Right lobe of liver (tissue), 6 donors: ENCODE data around the gene CAPS. TPM values are rescaled to one million over a fixed set of nuclear protein-coding genes. Genes with fewer than 3 reads are reported as not detected.
A peak's percentile ranks its signal among the peaks of the same experiment; 100 is the strongest.

Experiments used
- ATAC-seq, 4 donors: fragments of 200-7000 bp; cut with Tn5 transposase; one replicate each; pipeline ENCODE4 v1.9.1; 2020; ENCODE audit warnings: mild to moderate bottlenecking in 4 of 4, moderate library complexity in 4 of 4
- DNase-seq, 3 donors: peaks; one replicate each; pipeline ENCODE4 v3.0.0-alpha.2; 2020
- H3K27ac ChIP-seq, 3 donors: fragments of 200-600 bp; one replicate each; pipeline ENCODE4 v1.8.0; 2022
- H3K27me3 ChIP-seq, 2 donors: fragments of 200-600 bp; one replicate each; pipeline ENCODE4 v1.8.0; 2022
- H3K36me3 ChIP-seq, 4 donors: fragments of 200-600 bp; sonication (generic) in 1 of 4; one replicate each; pipeline versions ENCODE4 v1.5.1 to v1.8.0; 2017 to 2022; ENCODE audit warnings: control low read depth in 1 of 4
- H3K4me1 ChIP-seq, 4 donors: fragments of 200-600 bp; sonication (generic) in 1 of 4; one replicate each; pipeline versions ENCODE4 v1.5.1 to v1.8.0; 2017 to 2022; ENCODE audit warnings: control low read depth in 1 of 4
- H3K4me3 ChIP-seq, 3 donors: fragments of 200-600 bp; one replicate each; pipeline ENCODE4 v1.8.0; 2022
- H3K9me3 ChIP-seq, 4 donors: fragments of 200-600 bp; sonication (generic) in 1 of 4; one replicate each; pipeline versions ENCODE4 v1.5.1 to v1.8.0; 2017 to 2022; ENCODE audit warnings: control low read depth in 1 of 4
- POLR2A ChIP-seq: fragments of 450-650 bp; IDR thresholded peaks from one replicate; pipeline ENCODE4 v1.6.1; 2017; ENCODE audit warnings: antibody characterized with exemption, mild to moderate bottlenecking
- WGBS: methylation state at CpG from one replicate; pipeline ENCODE4 v1.1.6; 2018; ENCODE audit warnings: low coverage, low lambda C conversion rate; ENCODE audit not compliant: insufficient coverage; ENCODE audit errors: missing lambda C conversion rate; 5-methylcytosine and 5-hydroxymethylcytosine counted together
- intact Hi-C, 2 donors: fragments of 100-400 bp; cut with DNase I; formaldehyde crosslinking; loops; one replicate each; pipeline versions ENCODE4 v1.11.2 to v1.14.1; 2022
- total RNA-seq, 6 experiments: library from RNA; depleted of rRNA in 2 of 6; stranded (reverse); fragments of >200 nt in 2 of 6; fragmentation: NEBNext Ultra II Directional in 3 of 6; extraction: Animal tissue kit (Norgen Biotek cat#: 25700) in 3 of 6; gene quantifications; one replicate each; pipeline versions ENCODE4 v1.1.0 to v1.2.4, GENCODE V29; 2016 to 2023
- TF ChIP-seq, protein P1 (sequence below), 4 donors: fragments of 200-600 bp in 3 of 4; fragments of 450-650 bp in 1 of 4; IDR thresholded peaks; one replicate each; pipeline versions ENCODE4 v1.5.1 to v1.8.0; 2016 to 2022; ENCODE audit warnings: antibody characterized with exemption in 4 of 4, mild to moderate bottlenecking in 2 of 4
- donor health status: DM: no; HTN: yes; CAD: no.
- donor health status: DM: no; HTN: no; CAD: no.
- donor health status: DM: no; HTN: no; CAD: no.
- donor health status: DM: no; HTN: yes; CAD: no.
- donor health status: DM: no; HTN: yes; CAD: no.

CAPS gene
- total RNA-seq, 6 experiments from 2014 or later, result 1.1 to 7.9 (median 5.0) TPM

GRCh38 chr19:5950741-5951140, 36.7 kb downstream of the CAPS start:
- DNase-seq (no peak), ATAC-seq (no peak)
- Histone ChIP-seq H3K36me3 (no peaks in the 10 kb centered on the region), H3K4me1 (peaks cover 0 to 74% (median 21%) of the 10 kb centered on the region in 4 donors), H3K27me3 (no peaks in the 10 kb centered on the region), H3K4me3 (no peak overlapping the region), H3K27ac (no peak overlapping the region), H3K9me3 (no peaks in the 10 kb centered on the region)
- 72% methylated on average over 3 of the region's 3 CpGs for WGBS
- TF ChIP-seq, protein P1, sequence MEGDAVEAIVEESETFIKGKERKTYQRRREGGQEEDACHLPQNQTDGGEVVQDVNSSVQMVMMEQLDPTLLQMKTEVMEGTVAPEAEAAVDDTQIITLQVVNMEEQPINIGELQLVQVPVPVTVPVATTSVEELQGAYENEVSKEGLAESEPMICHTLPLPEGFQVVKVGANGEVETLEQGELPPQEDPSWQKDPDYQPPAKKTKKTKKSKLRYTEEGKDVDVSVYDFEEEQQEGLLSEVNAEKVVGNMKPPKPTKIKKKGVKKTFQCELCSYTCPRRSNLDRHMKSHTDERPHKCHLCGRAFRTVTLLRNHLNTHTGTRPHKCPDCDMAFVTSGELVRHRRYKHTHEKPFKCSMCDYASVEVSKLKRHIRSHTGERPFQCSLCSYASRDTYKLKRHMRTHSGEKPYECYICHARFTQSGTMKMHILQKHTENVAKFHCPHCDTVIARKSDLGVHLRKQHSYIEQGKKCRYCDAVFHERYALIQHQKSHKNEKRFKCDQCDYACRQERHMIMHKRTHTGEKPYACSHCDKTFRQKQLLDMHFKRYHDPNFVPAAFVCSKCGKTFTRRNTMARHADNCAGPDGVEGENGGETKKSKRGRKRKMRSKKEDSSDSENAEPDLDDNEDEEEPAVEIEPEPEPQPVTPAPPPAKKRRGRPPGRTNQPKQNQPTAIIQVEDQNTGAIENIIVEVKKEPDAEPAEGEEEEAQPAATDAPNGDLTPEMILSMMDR (IDR thresholded peaks at IDR 0.05), result no peak
- intact Hi-C loops, result no loop called here

DNA sequence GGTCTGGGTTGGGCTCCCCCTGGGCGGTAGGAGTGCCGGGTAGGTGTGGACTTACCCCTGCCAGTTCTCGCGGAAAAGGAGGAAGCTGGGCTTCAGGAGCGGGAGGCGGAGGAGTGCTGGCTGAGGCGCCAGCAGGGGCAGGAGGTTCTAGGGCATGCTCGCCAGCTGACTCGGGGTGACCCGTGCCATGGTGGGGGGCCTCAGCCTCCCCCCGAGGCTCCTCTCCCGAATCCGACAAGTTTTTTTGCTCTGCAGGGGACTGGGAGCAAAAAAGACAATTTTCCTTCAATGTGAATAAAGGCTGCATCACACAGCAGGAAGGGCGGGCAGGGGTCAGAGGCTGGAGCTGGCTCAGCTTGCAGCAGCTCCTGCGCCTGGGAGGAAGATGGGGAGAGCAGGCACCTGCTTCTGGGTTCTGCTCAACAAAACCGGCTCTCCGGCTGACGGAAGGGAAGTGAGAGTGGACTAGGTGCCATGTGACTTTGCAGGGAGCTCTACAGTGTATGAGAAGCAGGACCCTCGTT, 37.3 kb downstream of the CAPS start:
- intact Hi-C loops, result no loop called here
- Histone ChIP-seq H3K4me3 (no peak overlapping the region), H3K27me3 (no peaks in the 10 kb centered on the region), H3K4me1 (peaks cover 0 to 76% (median 23%) of the 10 kb centered on the region in 4 donors), H3K36me3 (no peaks in the 10 kb centered on the region), H3K9me3 (no peaks in the 10 kb centered on the region), H3K27ac (no peak overlapping the region)
- DNase-seq (no peak), ATAC-seq (peak in 2 of 4 donors; percentile 5)
- TF ChIP-seq POLR2A, result no peak
- TF ChIP-seq, protein P1 (IDR thresholded peaks at IDR 0.05), result no peak
- WGBS, result 65% methylated on average over 10 of the region's 19 CpGs

DNA sequence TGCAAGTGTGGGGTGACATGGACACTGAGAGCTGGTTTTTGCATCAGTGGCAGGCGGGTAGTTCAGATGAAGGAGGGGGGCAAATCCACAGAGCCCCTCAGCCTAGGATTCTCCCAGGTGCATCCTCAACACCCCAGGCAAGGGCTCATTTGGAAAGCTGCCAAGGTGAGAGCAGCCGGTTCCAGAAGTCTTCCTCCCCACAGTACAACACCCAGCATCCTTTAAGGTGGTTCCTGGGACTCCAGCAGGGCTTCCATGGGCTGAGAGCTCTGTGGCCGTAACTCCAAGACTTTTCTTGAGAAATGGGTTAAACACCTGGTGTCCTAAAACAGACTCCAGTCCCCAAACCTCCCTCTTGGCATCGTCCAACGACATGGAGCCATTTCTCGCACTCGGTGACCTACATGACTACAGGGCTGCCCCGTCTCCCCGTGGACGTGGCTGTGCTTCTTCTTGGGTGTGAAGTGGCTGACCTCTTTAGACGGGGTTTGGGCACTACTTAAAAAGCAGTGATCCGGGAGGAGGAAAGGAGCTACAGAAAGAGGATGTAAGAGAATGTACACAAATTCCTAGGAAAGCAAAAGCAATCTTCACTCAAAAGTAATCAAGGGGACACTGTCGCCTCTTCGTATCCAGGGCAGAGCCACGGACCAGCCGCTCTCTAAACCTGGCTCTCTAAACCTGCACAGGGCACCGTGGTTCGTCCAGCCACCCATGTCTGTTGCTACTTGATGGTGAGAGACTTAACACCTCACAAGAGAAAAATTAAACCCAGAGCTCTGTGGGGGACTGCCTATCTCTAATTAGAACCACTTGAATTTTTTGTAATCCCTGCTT, 38.4 kb downstream of the CAPS start:
- Histone ChIP-seq H3K9me3 (no peaks in the 10 kb centered on the region), H3K36me3 (no peaks in the 10 kb centered on the region), H3K4me3 (no peak overlapping the region), H3K27me3 (no peaks in the 10 kb centered on the region), H3K27ac (no peak overlapping the region), H3K4me1 (peaks cover 0 to 71% (median 23%) of the 10 kb centered on the region in 4 donors)
- WGBS, result 68% methylated on average over 13 of the region's 18 CpGs
- ATAC-seq (no peak), DNase-seq (no peak)
- intact Hi-C loops, result no loop called here
- TF ChIP-seq, protein P1 (IDR thresholded peaks at IDR 0.05), result no peak
- no peak for TF ChIP-seq POLR2A

DNA sequence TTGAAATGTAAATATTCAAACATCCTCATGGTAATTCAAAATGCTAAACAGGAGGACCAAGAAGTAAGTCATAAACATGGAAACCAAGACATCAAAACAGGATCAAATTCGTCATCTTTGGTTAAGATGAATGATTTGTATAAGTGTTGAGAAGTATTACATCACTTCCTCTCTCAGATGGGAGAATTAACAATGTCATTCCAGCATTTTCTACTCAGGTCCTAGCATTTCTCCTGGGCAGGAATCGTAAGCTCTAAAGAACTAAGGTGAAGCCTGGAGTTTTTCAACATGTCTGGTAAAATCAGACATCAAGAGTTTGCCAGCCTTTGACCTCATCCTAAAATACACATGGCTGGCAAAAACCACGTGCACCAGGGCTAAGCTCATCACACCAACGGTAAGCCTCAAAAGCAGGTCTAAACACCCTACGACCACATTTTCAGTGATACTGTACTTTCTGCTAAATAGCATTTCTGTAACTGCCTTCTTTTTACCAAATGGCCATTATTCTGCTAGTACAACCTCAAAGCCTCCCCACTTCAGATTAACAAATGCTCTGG, 39.1 kb downstream of the CAPS start:
- Histone ChIP-seq H3K4me1 (peaks cover 0 to 64% (median 23%) of the 10 kb centered on the region in 4 donors), H3K27ac (peak overlapping the region in 1 of 3 donors; percentile 51)
- 37% methylated on average over 5 of the region's 5 CpGs for WGBS

More for the DNA sequence above, 39.1 kb downstream of the CAPS start:
- TF ChIP-seq POLR2A, result no peak
- TF ChIP-seq, protein P1 (IDR thresholded peaks at IDR 0.05), result no peak
- no peaks in the 10 kb centered on the region for H3K27me3 ChIP-seq
- intact Hi-C loops, result no loop called here
- H3K4me3 ChIP-seq, result no peak overlapping the region
- H3K9me3 ChIP-seq, result no peaks in the 10 kb centered on the region
- H3K36me3 ChIP-seq, result no peaks in the 10 kb centered on the region
- ATAC-seq (peak in 1 of 4 donors; percentile 18), DNase-seq (no peak)
